Mesodermal cell (in vitro differentiated cells): ENCODE results near the gene TRERF1.
A peak's percentile ranks its signal among the peaks of the same experiment; 100 is the strongest.

Experiments
- H3K27ac ChIP-seq: 2 replicates; pipeline ENCODE4 v1.7.0; 2013; ENCODE audit warnings: mild to moderate bottlenecking, low read depth, low read length, moderate library complexity; ENCODE audit not compliant: severe bottlenecking
- H3K36me3 ChIP-seq: 2 replicates; pipeline ENCODE4 v1.7.1; 2013; ENCODE audit warnings: mild to moderate bottlenecking, low read length, moderate library complexity; ENCODE audit not compliant: control insufficient read depth, insufficient read depth
- H3K4me1 ChIP-seq: one replicate; pipeline ENCODE4 v1.7.1; 2013; ENCODE audit warnings: mild to moderate bottlenecking, low read length; ENCODE audit not compliant: insufficient read depth, control insufficient read depth, poor library complexity, severe bottlenecking
- H3K4me3 ChIP-seq: 2 replicates; pipeline ENCODE4 v1.7.0; 2013; ENCODE audit warnings: low read length, control low read depth, mild to moderate bottlenecking; ENCODE audit not compliant: insufficient read depth, poor library complexity, severe bottlenecking; ENCODE audit errors: extremely low read depth
- H3K9me3 ChIP-seq: 2 replicates; pipeline ENCODE4 v1.7.1; 2013; ENCODE audit warnings: mild to moderate bottlenecking, low read length, moderate library complexity; ENCODE audit not compliant: control insufficient read depth
- WGBS, 2 experiments: methylation state at CpG; one replicate each; pipeline ENCODE4 v1.1.5; 2013; ENCODE audit warnings: missing lambda C conversion rate in 2 of 2; ENCODE audit not compliant: insufficient coverage in 2 of 2; 5-methylcytosine and 5-hydroxymethylcytosine counted together

Gene TRERF1

DNA sequence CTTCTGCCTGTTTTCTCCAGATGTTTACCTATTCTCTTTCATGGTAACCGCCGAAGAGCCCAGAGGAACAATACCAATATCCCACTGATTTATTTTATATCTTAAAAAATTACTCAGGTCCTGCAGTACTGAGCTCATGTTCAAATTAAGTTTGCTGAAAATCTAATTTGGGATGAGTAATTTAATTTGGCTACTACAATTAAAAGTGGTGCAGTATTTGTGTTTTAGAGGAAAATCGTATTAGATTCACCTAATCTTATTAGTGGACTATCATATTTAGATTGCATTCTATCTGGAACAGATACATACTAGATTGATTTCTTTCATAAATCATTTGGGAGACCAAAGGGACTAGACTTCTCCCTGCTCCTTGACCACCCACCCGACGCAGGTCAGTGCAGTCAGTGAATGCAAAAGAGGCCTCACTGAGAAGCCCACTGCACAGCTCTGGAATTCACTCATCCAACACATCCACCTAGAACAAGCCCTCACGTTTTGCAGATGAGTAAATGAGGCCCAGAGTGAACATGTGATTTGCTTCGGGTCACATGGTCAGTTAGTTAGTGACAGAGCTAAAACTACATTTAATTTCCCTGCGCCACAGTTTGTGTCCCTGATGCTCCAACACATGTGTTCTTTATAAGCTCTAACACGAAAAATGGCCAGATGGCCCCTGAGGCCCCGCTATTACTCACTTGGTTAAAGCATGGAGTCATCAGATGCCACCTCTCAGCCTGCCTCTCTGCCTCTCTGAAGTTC lies 101.8 kb downstream of the TRERF1 start:
- Histone ChIP-seq H3K4me1 (no peaks in the 10 kb centered on the region), H3K27ac (no peak overlapping the region), H3K9me3 (no peaks in the 10 kb centered on the region), H3K36me3 (no peaks in the 10 kb centered on the region), H3K4me3 (no peak overlapping the region)
- WGBS, 2 experiments = 89 to 96% methylated on average over 5 to 7 of the region's 10 CpGs

GRCh38 chr6:42347456-42347855 lies 104.3 kb downstream of the TRERF1 start:
- WGBS, 2 experiments = 91 to 97% methylated on average over 4 to 5 of the region's 7 CpGs
- Histone ChIP-seq H3K27ac (no peak overlapping the region), H3K4me3 (no peak overlapping the region), H3K4me1 (no peaks in the 10 kb centered on the region), H3K36me3 (no peaks in the 10 kb centered on the region), H3K9me3 (no peaks in the 10 kb centered on the region)

DNA sequence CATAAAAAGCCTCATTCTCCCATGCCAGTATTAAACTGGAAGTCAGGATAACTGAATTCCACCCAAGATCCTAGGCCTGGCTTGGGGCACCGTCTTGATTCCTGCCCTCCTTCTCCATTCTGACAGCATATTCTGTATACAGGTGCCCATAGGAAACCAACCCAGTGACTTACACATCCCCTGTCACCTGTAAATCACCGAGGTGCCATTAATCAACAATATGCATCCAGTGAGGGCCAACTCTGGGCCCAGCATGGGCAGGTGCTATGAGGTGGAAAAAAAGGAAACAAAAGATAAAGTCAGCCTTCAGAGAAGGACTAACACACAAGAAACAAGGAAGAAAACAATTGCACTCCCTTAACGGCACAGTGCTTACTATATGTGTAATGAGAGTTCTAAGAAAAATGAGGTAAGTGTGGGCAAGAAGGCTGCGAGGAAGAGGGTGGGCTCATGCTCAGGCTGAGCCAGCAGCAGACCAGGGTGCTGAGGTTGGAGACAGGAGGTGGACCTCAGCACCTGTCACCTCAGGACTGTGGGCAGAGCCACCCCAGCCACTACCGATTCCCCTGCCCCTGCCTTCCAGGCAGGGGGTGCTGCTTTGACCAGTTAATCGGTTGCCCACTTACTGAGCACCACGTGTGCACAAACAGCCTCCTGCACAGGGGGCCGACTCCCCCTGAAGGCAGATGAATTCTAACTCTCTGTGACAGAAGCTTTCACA lies 105.9 kb downstream of the TRERF1 start:
- WGBS, 2 experiments = 89 to 91% methylated on average over 7 to 8 of the region's 8 CpGs
- H3K9me3 ChIP-seq = no peaks in the 10 kb centered on the region
- no peak overlapping the region for H3K4me3 ChIP-seq
- H3K4me1 ChIP-seq = no peaks in the 10 kb centered on the region
- no peaks in the 10 kb centered on the region for H3K36me3 ChIP-seq
- H3K27ac ChIP-seq = no peak overlapping the region

GRCh38 chr6:42344756-42345155 lies 107.0 kb downstream of the TRERF1 start:
- Histone ChIP-seq H3K36me3 (no peaks in the 10 kb centered on the region), H3K4me1 (no peaks in the 10 kb centered on the region), H3K9me3 (no peaks in the 10 kb centered on the region), H3K4me3 (no peak overlapping the region), H3K27ac (no peak overlapping the region)
- WGBS, 2 experiments = no CpG with 5 or more reads among the region's 1 CpG

DNA sequence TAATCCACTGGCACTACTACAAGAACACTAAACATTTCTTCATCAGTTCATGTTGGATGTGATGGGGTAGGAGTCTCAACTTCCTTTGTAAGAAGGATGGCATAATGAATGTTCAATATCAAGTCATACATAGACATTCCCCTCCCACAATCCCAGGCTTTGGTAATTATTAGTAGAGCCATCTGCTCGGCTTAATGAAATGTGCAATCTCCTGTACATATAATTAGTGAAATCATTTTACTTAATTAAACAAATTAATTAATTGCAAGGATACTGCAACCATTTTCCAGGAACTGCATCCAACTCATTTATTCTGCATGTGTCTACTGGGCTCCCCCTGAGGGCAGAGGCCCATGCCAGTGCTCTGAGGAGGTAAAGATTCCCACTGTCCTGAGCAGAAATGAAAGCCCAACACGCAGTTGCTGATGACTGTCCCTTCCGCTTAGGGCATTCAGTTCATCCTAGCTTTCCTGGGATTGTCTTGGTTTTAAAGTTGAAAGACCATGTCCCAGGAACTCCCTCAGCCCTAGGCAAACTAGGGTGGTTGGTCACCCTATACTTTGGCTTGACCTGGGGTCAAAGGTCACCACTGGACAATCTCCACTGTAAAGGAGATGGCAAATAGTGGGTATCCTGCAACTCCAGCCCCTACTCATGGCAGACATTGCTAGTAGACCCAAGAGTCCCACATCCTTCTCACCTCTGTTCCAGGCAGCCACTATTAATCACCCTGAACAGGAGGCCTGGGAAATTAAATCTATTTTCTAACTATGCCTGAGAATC lies 109.8 kb downstream of the TRERF1 start:
- Histone ChIP-seq H3K36me3 (no peaks in the 10 kb centered on the region), H3K9me3 (no peaks in the 10 kb centered on the region), H3K4me1 (peaks cover 6% of the 10 kb centered on the region), H3K27ac (no peak overlapping the region), H3K4me3 (no peak overlapping the region)
- 100% methylated on average over 2 of the region's 3 CpGs for WGBS, 2 experiments

GRCh38 chr6:42341221-42341620 lies 110.5 kb downstream of the TRERF1 start:
- peaks cover 6% of the 10 kb centered on the region for H3K4me1 ChIP-seq
- no peaks in the 10 kb centered on the region for H3K36me3 ChIP-seq
- H3K4me3 ChIP-seq = no peak overlapping the region
- no peak overlapping the region for H3K27ac ChIP-seq
- no peaks in the 10 kb centered on the region for H3K9me3 ChIP-seq
- 89 to 100% methylated on average over 3 to 4 of the region's 5 CpGs for WGBS, 2 experiments

GRCh38 chr6:42340511-42340910 lies 111.2 kb downstream of the TRERF1 start:
- Histone ChIP-seq H3K4me1 (peaks cover 6% of the 10 kb centered on the region), H3K36me3 (no peaks in the 10 kb centered on the region), H3K9me3 (no peaks in the 10 kb centered on the region), H3K27ac (no peak overlapping the region), H3K4me3 (no peak overlapping the region)
- WGBS, 2 experiments = 94 to 96% methylated on average over 2 to 5 of the region's 6 CpGs

- WGBS, 2 experiments = 88% methylated on average over 1 of the region's 2 CpGs
- peaks cover 6% of the 10 kb centered on the region for H3K4me1 ChIP-seq
- H3K27ac ChIP-seq = no peak overlapping the region
- no peaks in the 10 kb centered on the region for H3K9me3 ChIP-seq
- H3K36me3 ChIP-seq = no peaks in the 10 kb centered on the region
- no peak overlapping the region for H3K4me3 ChIP-seq
Measured at GRCh38 chr6:42339991-42340401, 111.7 kb downstream of the TRERF1 start.

DNA sequence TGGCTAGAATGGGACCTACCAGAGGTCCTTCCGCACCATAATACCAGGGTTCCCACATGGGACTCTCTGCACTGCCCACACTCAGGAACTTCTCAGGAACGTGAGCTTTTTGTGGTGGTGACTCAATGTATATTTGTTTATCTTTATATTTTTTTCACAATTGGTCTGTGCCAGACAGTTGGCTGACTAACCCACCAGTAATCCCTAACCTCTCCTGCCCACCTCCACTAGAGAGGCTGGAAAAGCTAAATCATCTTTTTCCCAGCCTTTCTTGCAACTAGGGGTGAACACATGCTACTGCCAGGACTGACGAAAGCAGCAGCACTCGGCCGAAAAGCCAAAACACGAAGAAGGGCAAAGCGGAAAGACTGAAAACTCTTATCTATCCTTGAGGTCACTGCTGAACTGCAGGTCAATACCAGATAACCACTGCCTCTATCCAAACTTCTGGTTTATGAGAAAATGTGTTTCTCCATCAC lies 112.9 kb downstream of the TRERF1 start:
- no peak overlapping the region for H3K4me3 ChIP-seq
- H3K4me1 ChIP-seq = peaks cover 6% of the 10 kb centered on the region
- whole genome bisulfite sequencing, 2 experiments = 87 to 100% methylated on average over 2 of the region's 7 CpGs
- peak overlapping the region; percentile 23 for H3K27ac ChIP-seq
- H3K9me3 ChIP-seq = no peaks in the 10 kb centered on the region
- no peaks in the 10 kb centered on the region for H3K36me3 ChIP-seq

- no peak overlapping the region for H3K4me3 ChIP-seq
- 87 to 95% methylated on average over 10 to 11 of the region's 11 CpGs for WGBS, 2 experiments
- H3K9me3 ChIP-seq = no peaks in the 10 kb centered on the region
- no peaks in the 10 kb centered on the region for H3K36me3 ChIP-seq
- peaks cover 8% of the 10 kb centered on the region for H3K4me1 ChIP-seq
- no peak overlapping the region for H3K27ac ChIP-seq
Measured at GRCh38 chr6:42337985-42338743, 113.6 kb downstream of the TRERF1 start.
